ENCODE data around the gene PLA2G4D.
"Not testable (repeated sequence)": the region's sequence is repeated elsewhere in the genome, so short reads cannot be mapped to it uniquely, and the experiment has no call there.

The PLA2G4D gene

GRCh38 chr15:42121682-42122081, 27.3 kb upstream of the PLA2G4D start:
- DNase-seq, result no peak

DNA sequence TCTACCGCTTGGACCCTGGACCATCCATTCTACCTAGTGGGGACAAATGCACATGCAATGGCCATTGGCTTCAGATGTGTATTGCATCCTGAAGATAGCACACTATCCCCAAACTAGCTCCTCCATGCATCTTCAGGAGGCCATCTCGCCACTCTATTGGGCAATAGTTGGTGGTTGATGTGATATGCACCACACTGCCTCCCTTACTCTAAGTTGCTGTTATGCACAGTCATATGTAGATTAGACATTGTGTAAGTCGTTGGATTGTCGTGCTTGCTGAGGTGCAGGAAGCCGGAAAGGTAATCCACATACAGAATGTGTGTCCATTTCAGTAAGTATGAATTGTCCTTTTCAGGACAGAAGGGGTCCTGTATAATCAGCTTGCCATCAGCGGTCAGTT, 26.7 kb upstream of the PLA2G4D start:
- DNase-seq, result no peak

- no peak for DNase-seq
These were observed 25.9 kb upstream of the PLA2G4D start for GRCh38 chr15:42120285-42120684.

GRCh38 chr15:42119446-42119760, 25.0 kb upstream of the PLA2G4D start:
- DNase-seq, result no peak

- peak; percentile 25 for DNase-seq
These were observed 24.5 kb upstream of the PLA2G4D start for GRCh38 chr15:42118650-42119445.

DNA sequence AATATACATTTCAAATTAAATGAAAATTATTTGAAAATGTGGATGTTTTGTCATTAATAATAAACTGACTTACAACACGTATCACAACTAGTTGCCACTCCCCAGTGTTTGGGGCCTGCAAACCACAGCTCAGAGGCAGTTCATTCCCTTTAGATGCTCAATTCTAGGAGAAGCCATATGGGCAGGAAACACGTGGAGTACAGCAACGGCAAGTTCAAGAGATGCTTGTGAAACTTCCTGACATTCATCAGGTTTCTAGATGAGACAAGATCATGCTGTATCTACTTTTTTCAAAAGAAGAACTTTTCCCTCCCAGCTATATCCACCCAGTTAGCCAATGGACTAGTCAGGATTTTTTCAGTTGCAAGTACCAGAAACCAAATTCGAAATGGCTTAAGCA, 17.6 kb upstream of the PLA2G4D start:
- DNase-seq, result no peak

- peak; percentile 9 for DNase-seq
These were observed 16.0 kb upstream of the PLA2G4D start for GRCh38 chr15:42110367-42110766.

- DNase-seq, result no peak
These were observed 14.4 kb upstream of the PLA2G4D start for GRCh38 chr15:42108806-42109205.

DNA sequence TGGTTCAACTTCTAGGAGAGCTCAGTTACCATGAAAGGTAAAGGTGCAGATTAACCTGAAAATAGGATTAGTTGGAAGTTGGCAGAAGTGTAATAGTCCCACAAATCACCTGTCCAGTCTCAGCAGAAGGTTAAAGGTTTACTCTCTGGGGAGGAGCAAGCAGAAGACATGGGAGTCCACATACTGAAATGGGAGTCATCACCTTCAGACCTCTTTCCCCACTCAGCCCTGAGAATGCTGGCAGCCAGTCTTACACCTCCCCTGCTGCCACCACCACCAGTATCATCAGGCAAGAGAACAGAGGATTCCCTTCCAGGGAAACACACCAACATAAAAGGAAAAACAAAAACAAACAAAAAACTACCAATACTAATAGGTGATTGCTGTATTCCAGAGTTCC, 13.8 kb upstream of the PLA2G4D start:
- no peak for DNase-seq

- DNase-seq, result peak; percentile 19
These were observed 13.1 kb upstream of the PLA2G4D start for GRCh38 chr15:42107473-42107872.

DNA sequence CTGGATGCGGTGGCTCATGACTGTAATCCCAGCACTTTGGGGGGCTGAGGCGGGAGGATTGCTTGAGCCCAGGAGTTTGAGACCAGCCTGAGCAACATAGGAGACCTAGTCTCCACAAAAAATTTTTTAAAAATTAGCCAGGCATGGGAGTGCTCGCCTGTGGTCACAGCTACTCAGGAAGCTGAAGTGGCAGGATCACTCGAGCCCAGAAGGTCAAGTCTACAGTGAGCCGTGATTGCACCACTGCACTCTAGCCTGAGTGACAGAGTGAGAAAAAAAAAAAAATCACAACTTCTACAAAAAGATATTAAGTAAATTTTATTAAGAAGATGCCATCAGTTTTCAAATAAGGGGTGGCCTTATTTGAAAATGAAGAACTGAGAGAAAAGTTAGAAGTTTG, 11.9 kb upstream of the PLA2G4D start:
- no peak for DNase-seq

GRCh38 chr15:42104095-42104891, 9.9 kb upstream of the PLA2G4D start:
- no peak for DNase-seq

GRCh38 chr15:42102646-42103235, 8.4 kb upstream of the PLA2G4D start:
- DNase-seq, result no peak

DNA sequence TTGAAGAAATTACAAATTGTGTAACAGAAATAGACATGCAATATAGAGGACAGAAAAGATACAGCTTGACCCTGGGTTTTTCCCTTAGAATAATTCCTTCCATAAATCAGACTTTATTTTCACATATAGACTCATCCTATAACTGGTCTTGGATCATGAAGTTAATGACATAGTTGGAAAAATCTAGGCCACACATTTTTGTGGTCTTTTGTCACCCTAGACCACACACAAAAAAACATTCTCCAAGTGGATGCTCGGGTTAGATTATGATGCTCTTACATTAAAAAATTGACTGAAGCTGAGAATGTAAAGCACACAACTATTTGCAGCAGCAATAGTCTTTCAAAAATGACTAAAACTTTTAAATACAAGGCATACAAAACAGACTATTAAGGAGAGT, 7.5 kb upstream of the PLA2G4D start:
- no peak for DNase-seq

DNA sequence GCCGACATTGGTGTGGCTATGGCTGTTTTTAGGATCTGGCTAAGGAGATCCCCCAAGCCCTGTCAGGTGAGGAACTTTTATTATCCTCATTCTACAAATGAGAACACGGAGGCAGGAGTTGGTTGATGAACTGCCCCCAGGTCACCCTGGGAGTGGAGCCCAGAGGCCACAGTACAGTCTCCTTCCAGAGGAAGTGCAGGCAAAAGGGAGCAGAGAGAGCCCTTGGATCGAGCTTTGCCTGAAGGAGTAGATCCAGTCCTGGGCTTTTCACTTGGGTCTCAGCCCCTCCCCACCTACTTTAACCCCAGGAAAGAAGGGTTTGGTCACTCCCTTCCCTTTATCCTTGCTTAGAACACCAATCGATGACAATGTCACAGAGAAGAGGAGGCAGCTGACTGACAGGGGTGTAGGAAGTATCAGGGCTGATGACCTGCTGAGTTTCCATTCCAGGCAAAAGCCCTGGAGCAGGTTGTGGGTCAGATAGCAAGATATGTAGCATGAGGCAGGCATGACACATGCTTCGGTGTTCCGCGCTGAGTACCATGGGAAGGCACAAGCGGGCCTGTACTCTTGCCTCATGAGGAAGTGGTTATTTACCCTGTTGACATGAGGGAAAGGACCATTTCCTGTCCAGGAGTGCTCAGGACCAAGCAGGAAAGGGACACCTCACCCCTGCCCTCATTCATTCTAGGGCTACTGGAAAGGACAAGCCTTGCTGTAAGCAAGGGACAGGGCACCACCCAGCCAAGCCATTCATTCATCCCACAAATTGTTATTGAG, 5.8 kb upstream of the PLA2G4D start:
- no peak for DNase-seq

DNA sequence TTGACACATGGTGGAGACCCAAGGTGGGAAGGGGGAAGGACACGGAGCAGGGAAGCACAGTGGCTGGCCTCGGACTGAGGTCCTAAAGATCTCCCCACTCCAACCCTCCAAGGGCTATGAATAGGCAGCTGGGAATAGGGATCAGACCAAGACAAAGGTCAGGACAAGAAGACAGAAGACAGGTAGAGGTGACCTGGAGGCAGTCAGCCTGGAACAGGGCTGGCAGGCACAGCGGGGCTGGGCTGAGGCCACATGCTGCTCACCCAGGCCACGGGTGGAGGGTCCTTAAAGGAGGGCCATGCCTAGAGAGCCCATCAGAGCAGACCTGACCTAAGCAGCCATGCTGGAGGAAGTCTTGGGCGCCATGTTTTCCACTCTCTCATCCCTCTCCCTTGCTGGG, 2.7 kb upstream of the PLA2G4D start:
- DNase-seq, result no peak

DNA sequence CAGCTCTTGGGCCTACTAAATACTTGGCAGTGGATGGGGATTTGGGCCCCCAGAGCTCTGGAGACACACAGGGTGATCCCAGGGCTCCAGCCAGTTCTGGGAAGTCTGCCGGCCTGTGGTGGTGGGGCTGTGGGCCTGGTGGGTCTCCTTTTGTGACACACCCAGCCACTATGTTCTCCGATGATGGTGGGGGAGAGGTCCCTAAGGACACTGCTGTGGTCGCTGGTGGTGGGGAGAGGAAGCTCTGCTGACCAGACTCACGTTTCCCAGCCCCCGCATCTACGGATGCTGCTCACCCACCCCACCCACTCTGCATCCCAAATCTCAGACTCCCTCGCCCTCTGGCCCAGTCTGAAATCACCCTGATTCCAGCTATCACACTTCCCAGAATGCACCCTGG, 396 bp downstream of the PLA2G4D start:
- no peak for DNase-seq

DNA sequence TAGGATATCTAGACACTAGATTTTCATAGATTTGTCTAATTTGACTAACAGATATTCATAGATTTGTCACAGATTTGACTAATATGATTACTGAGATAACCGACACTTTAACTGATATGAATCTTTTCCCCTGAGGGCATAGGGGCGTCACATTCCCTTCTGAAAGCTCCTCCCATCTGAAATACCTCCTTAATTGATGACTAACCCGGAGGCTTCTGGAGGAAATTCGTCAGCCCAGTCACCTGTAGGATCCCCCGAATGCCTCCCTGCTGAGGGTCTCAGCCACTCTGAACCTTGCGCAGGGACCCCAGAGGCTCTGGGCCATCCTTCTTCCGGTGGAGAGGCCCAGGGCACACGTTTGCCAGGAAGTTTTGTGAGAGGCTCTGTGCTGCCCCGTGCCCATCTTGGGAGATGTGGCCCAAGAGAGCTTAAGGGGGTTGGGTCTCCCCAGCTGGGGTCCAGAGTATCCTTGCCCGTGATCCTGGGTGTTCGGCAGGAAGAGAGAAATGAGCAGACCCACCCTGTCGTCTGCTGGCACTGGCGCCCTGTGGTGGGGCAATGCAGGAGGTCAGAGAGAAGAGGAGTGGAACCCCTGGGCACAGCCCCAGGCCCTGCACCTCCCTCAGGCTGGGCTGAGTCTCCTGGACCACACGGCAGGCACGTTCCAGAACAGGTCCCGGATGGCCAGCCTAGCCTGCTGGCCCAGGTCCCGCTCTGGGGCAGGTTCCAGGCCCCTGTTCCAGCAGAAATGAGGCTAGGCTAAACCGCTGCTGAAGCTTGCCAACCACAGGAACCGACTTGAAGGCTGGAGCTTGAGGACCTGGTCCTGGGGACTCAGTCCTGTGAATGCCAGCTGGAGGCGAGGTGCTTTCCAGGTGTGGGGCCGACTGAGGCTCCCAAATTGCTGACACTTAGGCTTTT, 1.7 kb downstream of the PLA2G4D start:
- DNase-seq, result no peak

DNA sequence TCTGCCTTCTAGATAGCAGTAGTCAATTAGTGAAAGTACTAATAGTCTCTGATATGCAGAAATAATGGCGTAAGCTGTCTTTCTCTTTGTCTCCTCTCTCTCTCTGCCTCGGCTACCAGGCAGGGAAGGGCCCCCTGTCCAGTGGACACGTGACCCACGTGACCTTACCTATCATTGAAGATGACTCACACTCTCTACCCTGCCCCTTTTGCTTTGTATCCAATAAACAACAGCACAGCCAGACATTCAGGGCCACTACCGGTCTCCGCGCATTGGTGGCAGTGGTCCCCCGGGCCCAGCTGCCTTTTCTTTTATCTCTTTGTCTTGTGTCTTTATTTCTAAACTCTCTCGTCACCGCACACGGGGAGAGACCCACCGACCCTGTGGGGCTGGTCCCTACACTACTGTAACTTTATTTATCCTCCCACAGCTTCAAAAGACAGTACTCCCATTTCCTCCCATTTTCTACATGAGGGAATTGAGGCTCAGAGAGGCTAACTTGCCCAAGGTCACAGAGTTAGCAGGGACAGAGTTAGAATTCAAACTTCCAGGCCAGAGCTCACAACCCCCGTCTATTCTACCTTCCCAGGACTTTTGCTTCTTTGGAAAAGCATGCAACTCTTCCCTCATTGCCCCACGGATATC, 2.5 kb downstream of the PLA2G4D start:
- DNase-seq, result not testable (repeated sequence)

- DNase-seq, result no peak
These were observed 3.6 kb downstream of the PLA2G4D start for GRCh38 chr15:42090781-42091180.

GRCh38 chr15:42090370-42090769, 4.0 kb downstream of the PLA2G4D start:
- DNase-seq, result no peak

- DNase-seq, result no peak
These were observed 4.4 kb downstream of the PLA2G4D start for GRCh38 chr15:42089942-42090341.

All from DMS79 treated with DMSO at 0.1 percent for 48 hours (cell line).